Lower lobe of right lung (tissue), 2 donors: ENCODE results near the gene DENND2A. TPM values are rescaled to one million over a fixed set of nuclear protein-coding genes. Genes with fewer than 3 reads are reported as not detected.

Source experiments
- ATAC-seq, 2 donors: fragments of 200-7000 bp; cut with Tn5 transposase; one replicate each; pipeline ENCODE4 v1.9.1; 2020 to 2022; ENCODE audit warnings: mild to moderate bottlenecking in 2 of 2, moderate library complexity in 2 of 2
- DNase-seq: peaks from one replicate; pipeline ENCODE4 v3.0.0-alpha.2; 2020
- H3K27ac ChIP-seq: fragments of 200-600 bp; one replicate; pipeline ENCODE4 v1.8.0; 2022
- H3K27me3 ChIP-seq: fragments of 200-600 bp; one replicate; pipeline ENCODE4 v1.8.0; 2022; ENCODE audit warnings: low read depth
- H3K36me3 ChIP-seq: fragments of 200-600 bp; one replicate; pipeline ENCODE4 v1.8.0; 2022; ENCODE audit warnings: mild to moderate bottlenecking
- H3K4me1 ChIP-seq: fragments of 200-600 bp; one replicate; pipeline ENCODE4 v1.8.0; 2022
- H3K4me3 ChIP-seq: fragments of 200-600 bp; one replicate; pipeline ENCODE4 v1.8.0; 2022; ENCODE audit warnings: mild to moderate bottlenecking
- H3K9me3 ChIP-seq: fragments of 200-600 bp; one replicate; pipeline ENCODE4 v1.8.0; 2022
- CTCF ChIP-seq: fragments of 200-600 bp; IDR thresholded peaks from one replicate; pipeline ENCODE4 v1.8.0; 2022; ENCODE audit warnings: antibody characterized with exemption, mild to moderate bottlenecking
- intact Hi-C: fragments of 100-400 bp; cut with DNase I; formaldehyde crosslinking; loops from one replicate; pipeline ENCODE4 v1.11.0; 2022
- total RNA-seq: library from RNA; stranded (reverse); fragmentation: NEBNext Ultra II Directional; extraction: Animal tissue kit (Norgen Biotek cat#: 25700); gene quantifications from one replicate; pipeline ENCODE4 v1.2.1, GENCODE V29; 2021
- donor health status: DM: no; HTN: yes; CAD: no; lungs with severe emphysema.

DENND2A gene
- total RNA-seq, 1 donor from 2014 or later: 19.0 TPM

- Histone ChIP-seq H3K27ac (no peak overlapping the region), H3K4me1 (no peaks in the 10 kb centered on the region), H3K9me3 (no peaks in the 10 kb centered on the region), H3K27me3 (no peaks in the 10 kb centered on the region), H3K36me3 (no peaks in the 10 kb centered on the region), H3K4me3 (no peak overlapping the region)
- intact Hi-C loops: no loop called here
- no peak for TF ChIP-seq CTCF
- ATAC-seq (no peak), DNase-seq (no peak)
Measured at GRCh38 chr7:140617081-140617480, 23.5 kb downstream of the DENND2A start.

GRCh38 chr7:140616328-140616727 is 24.3 kb downstream of the DENND2A start:
- Histone ChIP-seq H3K27me3 (no peaks in the 10 kb centered on the region), H3K27ac (no peak overlapping the region), H3K4me3 (no peak overlapping the region), H3K4me1 (no peaks in the 10 kb centered on the region), H3K36me3 (no peaks in the 10 kb centered on the region), H3K9me3 (no peaks in the 10 kb centered on the region)
- no peak for DNase-seq
- TF ChIP-seq CTCF: no peak
- no peak for ATAC-seq
- intact Hi-C loops: no loop called here

GRCh38 chr7:140611641-140612040 is 29.0 kb downstream of the DENND2A start:
- H3K4me1 ChIP-seq: peaks cover 14% of the 10 kb centered on the region
- no peak for ATAC-seq
- DNase-seq: no peak
- H3K9me3 ChIP-seq: no peaks in the 10 kb centered on the region
- H3K27ac ChIP-seq: no peak overlapping the region
- H3K36me3 ChIP-seq: no peaks in the 10 kb centered on the region
- TF ChIP-seq CTCF: no peak
- H3K27me3 ChIP-seq: no peaks in the 10 kb centered on the region
- intact Hi-C loops: no loop called here
- H3K4me3 ChIP-seq: no peak overlapping the region

- H3K4me3 ChIP-seq: no peak overlapping the region
- H3K36me3 ChIP-seq: no peaks in the 10 kb centered on the region
- intact Hi-C loops: no loop called here
- no peaks in the 10 kb centered on the region for H3K9me3 ChIP-seq
- no peak for TF ChIP-seq CTCF
- no peaks in the 10 kb centered on the region for H3K27me3 ChIP-seq
- peaks cover 14% of the 10 kb centered on the region for H3K4me1 ChIP-seq
- no peak for DNase-seq
- H3K27ac ChIP-seq: no peak overlapping the region
- ATAC-seq: no peak
Measured at GRCh38 chr7:140610204-140611165, 30.1 kb downstream of the DENND2A start.

GRCh38 chr7:140609646-140610045 is 31.0 kb downstream of the DENND2A start:
- Histone ChIP-seq H3K4me3 (no peak overlapping the region), H3K4me1 (peaks cover 14% of the 10 kb centered on the region), H3K9me3 (no peaks in the 10 kb centered on the region), H3K27ac (no peak overlapping the region), H3K36me3 (no peaks in the 10 kb centered on the region), H3K27me3 (no peaks in the 10 kb centered on the region)
- intact Hi-C loops: no loop called here
- TF ChIP-seq CTCF: no peak
- no peak for DNase-seq
- ATAC-seq: no peak
